MCF 10A (cell line): ENCODE results near the gene CACNA1C. TPM values are rescaled to one million over a fixed set of nuclear protein-coding genes. Genes with fewer than 3 reads are reported as not detected.

Experiments
- BruUV-seq: library from RNA; stranded (reverse); fragments of 400-500 nt; replicated peaks from 2 replicates; lab custom pipeline; 2021; lab: Mats Ljungman, UMichigan
- CTCF ChIA-PET: fragments of 300-600 bp; sonication (Branson Sonifier 250); formaldehyde crosslinking; extraction: SDS; loops from one replicate; lab custom pipeline; 2021; ENCODE audit warnings: antibody characterized with exemption, inconsistent platforms; lab: Yijun Ruan, JAX
- POLR2A ChIA-PET: fragments of 300-600, 350-650 bp; sonication (Branson Sonifier 250); formaldehyde crosslinking; extraction: SDS; loops from one replicate; lab custom pipeline; 2020; ENCODE audit warnings: antibody characterized with exemption, inconsistent platforms; lab: Yijun Ruan, JAX
- DNase-seq: peaks from one replicate; pipeline ENCODE4 v3.0.0-alpha.2; 2018; ENCODE audit not compliant: unreplicated experiment
- H3K27ac Mint-ChIP-seq: one replicate; pipeline ENCODE4 v1.8.0; 2022; ENCODE audit warnings: mild to moderate bottlenecking, low read depth, mixed read lengths; ENCODE audit not compliant: unreplicated experiment
- H3K27me3 Mint-ChIP-seq: one replicate; pipeline ENCODE4 v1.8.0; 2022; ENCODE audit warnings: mixed read lengths; ENCODE audit not compliant: insufficient read depth, unreplicated experiment
- H3K36me3 Mint-ChIP-seq: one replicate; pipeline ENCODE4 v1.8.0; 2022; ENCODE audit warnings: mild to moderate bottlenecking, moderate library complexity, mixed read lengths; ENCODE audit not compliant: insufficient read depth, unreplicated experiment
- H3K4me1 Mint-ChIP-seq: one replicate; pipeline ENCODE4 v1.8.0; 2022; ENCODE audit warnings: mixed read lengths; ENCODE audit not compliant: insufficient read depth, unreplicated experiment
- H3K4me3 Mint-ChIP-seq: one replicate; pipeline ENCODE4 v1.8.0; 2022; ENCODE audit warnings: mild to moderate bottlenecking, moderate library complexity, mixed read lengths; ENCODE audit not compliant: unreplicated experiment
- H3K9me3 Mint-ChIP-seq: one replicate; pipeline ENCODE4 v1.8.0; 2022; ENCODE audit warnings: mixed read lengths; ENCODE audit not compliant: unreplicated experiment
- intact Hi-C: fragments of 100-400 bp; cut with micrococcal nuclease; formaldehyde crosslinking; loops from 2 replicates; pipeline ENCODE4 v1.14.1; 2022
- total RNA-seq: library from RNA; stranded (reverse); gene quantifications from 2 replicates; pipeline ENCODE4 v1.2.3, GENCODE V29; 2022
- TF ChIP-seq, protein P1 (sequence below): fragments of 200-600 bp; IDR thresholded peaks from one replicate; pipeline ENCODE4 v1.8.0; 2022; ENCODE audit warnings: antibody characterized with exemption, mild to moderate bottlenecking; ENCODE audit not compliant: unreplicated experiment

The CACNA1C gene
- total RNA-seq, 1 experiment from 2014 or later = not detected

DNA sequence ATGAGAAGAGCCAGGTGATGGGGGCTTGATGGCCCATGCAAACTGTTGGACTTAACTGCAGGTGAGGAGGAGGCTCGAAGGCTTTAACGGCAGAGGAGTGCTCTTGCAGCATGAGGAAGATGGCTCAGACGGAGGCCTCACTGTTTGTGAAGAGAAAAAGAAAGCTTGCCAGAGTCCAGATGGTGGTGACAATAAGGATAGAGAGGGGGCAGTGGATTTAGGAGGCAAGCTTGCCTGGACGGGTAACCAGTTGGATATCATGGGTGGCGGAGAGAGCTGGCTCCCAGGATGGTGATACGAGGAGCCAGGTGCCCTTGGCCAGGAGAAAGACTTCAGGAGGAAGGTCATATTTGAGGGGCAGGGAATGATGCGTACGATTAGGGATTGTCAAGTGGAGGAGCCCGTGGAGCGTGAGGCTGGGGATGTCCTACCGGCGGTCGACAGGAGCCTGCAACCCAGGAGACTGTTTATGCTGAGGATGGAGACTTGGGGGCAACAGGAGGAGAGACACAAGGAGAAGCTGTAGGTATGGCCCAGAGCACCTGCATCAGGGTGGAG lies 71.8 kb downstream of the CACNA1C start:
- ChIA-PET POLR2A (no interaction called here), CTCF (interaction anchor here (0.7 kb wide), 1 partner anchor 147 kb away, joined by 3 read pairs; no protein-coding TSS in a partner anchor)
- H3K27ac Mint-ChIP-seq = no peak overlapping the region
- no peak overlapping the region for H3K4me3 Mint-ChIP-seq
- no peaks in the 10 kb centered on the region for H3K36me3 Mint-ChIP-seq
- no peaks in the 10 kb centered on the region for H3K9me3 Mint-ChIP-seq
- peaks cover 10% of the 10 kb centered on the region for H3K4me1 Mint-ChIP-seq
- TF ChIP-seq, protein P1, sequence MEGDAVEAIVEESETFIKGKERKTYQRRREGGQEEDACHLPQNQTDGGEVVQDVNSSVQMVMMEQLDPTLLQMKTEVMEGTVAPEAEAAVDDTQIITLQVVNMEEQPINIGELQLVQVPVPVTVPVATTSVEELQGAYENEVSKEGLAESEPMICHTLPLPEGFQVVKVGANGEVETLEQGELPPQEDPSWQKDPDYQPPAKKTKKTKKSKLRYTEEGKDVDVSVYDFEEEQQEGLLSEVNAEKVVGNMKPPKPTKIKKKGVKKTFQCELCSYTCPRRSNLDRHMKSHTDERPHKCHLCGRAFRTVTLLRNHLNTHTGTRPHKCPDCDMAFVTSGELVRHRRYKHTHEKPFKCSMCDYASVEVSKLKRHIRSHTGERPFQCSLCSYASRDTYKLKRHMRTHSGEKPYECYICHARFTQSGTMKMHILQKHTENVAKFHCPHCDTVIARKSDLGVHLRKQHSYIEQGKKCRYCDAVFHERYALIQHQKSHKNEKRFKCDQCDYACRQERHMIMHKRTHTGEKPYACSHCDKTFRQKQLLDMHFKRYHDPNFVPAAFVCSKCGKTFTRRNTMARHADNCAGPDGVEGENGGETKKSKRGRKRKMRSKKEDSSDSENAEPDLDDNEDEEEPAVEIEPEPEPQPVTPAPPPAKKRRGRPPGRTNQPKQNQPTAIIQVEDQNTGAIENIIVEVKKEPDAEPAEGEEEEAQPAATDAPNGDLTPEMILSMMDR = no peak
- intact Hi-C loops = no loop called here
- no peak for DNase-seq
- no TSS peak for BruUV-seq
- H3K27me3 Mint-ChIP-seq = no peaks in the 10 kb centered on the region

DNA sequence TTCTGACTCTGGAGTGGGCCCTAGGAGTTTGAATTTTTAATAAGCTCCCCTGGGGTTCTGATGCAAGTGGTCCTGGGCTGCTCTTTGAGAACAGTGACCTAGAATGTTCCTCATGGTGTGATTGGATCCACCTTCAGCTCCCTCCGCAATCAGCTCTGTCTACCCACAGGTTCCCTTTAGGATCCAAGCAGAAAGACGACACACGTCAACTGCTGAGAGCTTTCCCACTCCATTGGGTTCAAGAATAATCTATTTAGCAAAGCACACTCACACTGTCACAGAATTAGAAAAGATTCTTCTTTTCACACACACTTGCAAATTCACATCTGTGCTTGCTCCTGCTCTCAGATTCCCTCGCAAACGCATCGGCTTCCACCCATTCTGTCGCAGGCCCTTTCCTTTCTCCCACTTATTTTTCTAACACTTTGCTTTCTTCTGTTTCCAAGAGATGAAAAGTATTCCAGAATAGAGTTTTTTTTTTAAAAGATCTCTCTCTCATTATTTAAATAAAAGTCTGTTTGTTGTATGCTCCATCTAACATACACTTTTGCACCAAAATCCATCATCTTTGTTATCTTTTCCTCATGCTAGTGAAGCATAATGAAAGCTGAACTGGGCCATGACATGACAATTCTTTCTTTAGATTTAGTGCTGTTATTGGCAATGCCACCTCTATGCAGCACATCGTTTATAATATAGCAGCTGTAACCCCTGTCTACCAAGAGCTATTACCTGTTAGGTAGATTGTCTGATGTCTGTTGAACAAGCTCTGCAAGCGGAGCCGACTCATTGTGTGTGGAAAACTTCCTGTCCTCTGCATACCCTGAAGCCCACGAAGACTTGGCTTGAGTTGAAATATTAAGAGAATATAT lies 73.1 kb downstream of the CACNA1C start:
- CTCF ChIA-PET = no interaction called here

GRCh38 chr12:2126676-2127406 lies 74.1 kb downstream of the CACNA1C start:
- no peak overlapping the region for H3K27ac Mint-ChIP-seq

More for the DNA sequence above, 73.1 kb downstream of the CACNA1C start:
- H3K36me3 Mint-ChIP-seq = no peaks in the 10 kb centered on the region
- no peak overlapping the region for H3K4me3 Mint-ChIP-seq
- H3K27ac Mint-ChIP-seq = no peak overlapping the region
- no peaks in the 10 kb centered on the region for H3K9me3 Mint-ChIP-seq
- peaks cover 10% of the 10 kb centered on the region for H3K4me1 Mint-ChIP-seq
- no peak for DNase-seq
- TF ChIP-seq, protein P1 = no peak
- H3K27me3 Mint-ChIP-seq = no peaks in the 10 kb centered on the region
- no TSS peak for BruUV-seq
- POLR2A ChIA-PET = no interaction called here
- intact Hi-C loops = no loop called here

More at GRCh38 chr12:2126676-2127406, 74.1 kb downstream of the CACNA1C start:
- TF ChIP-seq, protein P1 = no peak
- H3K9me3 Mint-ChIP-seq = no peaks in the 10 kb centered on the region
- BruUV-seq = no TSS peak
- ChIA-PET CTCF (interaction anchor here (0.6 to 1.1 kb wide), 4 partner anchors 156 to 398 kb away, joined by 3 to 8 read pairs (median 4); no protein-coding TSS in a partner anchor), POLR2A (no interaction called here)
- H3K36me3 Mint-ChIP-seq = no peaks in the 10 kb centered on the region
- H3K4me1 Mint-ChIP-seq = peaks cover 10% of the 10 kb centered on the region
- H3K27me3 Mint-ChIP-seq = no peaks in the 10 kb centered on the region
- DNase-seq = no peak
- H3K4me3 Mint-ChIP-seq = no peak overlapping the region
- intact Hi-C loops = no loop called here
